GM23338 (cell line): ENCODE results near the gene DIAPH3.

Source experiments
- CTCF ChIP-seq, 2 experiments: fragments of 200-600 bp in 1 of 2; sonication (generic) in 1 of 2; conservative IDR thresholded peaks; 2 replicates each; pipeline versions ENCODE4 v1.5.1 to v1.6.1; 2016 to 2017; ENCODE audit warnings: antibody characterized with exemption in 2 of 2, low read depth in 2 of 2, mild to moderate bottlenecking in 2 of 2, moderate library complexity in 1 of 2
- EZH2 ChIP-seq: fragments of 200-600 bp; sonication (generic); IDR thresholded peaks from one replicate; pipeline ENCODE4 v1.8.0; 2017; ENCODE audit warnings: antibody characterized with exemption, mild to moderate bottlenecking, low read depth; ENCODE audit not compliant: unreplicated experiment
- POLR2AphosphoS5 ChIP-seq: IDR thresholded peaks from 2 replicates; pipeline ENCODE4 v1.6.1; 2016; ENCODE audit warnings: antibody characterized with exemption, low read depth
- REST ChIP-seq: IDR thresholded peaks from one replicate; pipeline ENCODE4 v1.6.1; 2018; ENCODE audit warnings: antibody characterized with exemption; ENCODE audit not compliant: unreplicated experiment

GRCh38 chr13:59793107-59793506 lies 370.6 kb downstream of the DIAPH3 start:
- TF ChIP-seq CTCF (conservative IDR thresholded peaks at IDR 0.05; ENCODE audit: low read depth in 2 of 2), result no peak
- no peak for TF ChIP-seq REST
- no peak for TF ChIP-seq POLR2AphosphoS5
- TF ChIP-seq EZH2, result no peak
